DMS 273 treated with DMSO at 0.1 percent for 48 hours (cell line): ENCODE measurements around the gene TRAP1.
A peak's percentile ranks its signal among the peaks of the same experiment; 100 is the strongest.

Source experiments
- DNase-seq: peaks from one replicate; lab custom pipeline; 2025; lab: John Stamatoyannopoulos, UW

The TRAP1 gene

GRCh38 chr16:3713587-3714242 is 3.6 kb downstream of the TRAP1 start:
- DNase-seq: no peak

GRCh38 chr16:3712861-3713372 is 4.4 kb downstream of the TRAP1 start:
- no peak for DNase-seq

- DNase-seq: no peak
Measured at GRCh38 chr16:3706253-3707012, 10.9 kb downstream of the TRAP1 start.

- DNase-seq: no peak
Measured at GRCh38 chr16:3702082-3702481, 15.2 kb downstream of the TRAP1 start.

- DNase-seq: no peak
Measured at GRCh38 chr16:3701531-3701930, 15.8 kb downstream of the TRAP1 start.

GRCh38 chr16:3698941-3699340 is 18.4 kb downstream of the TRAP1 start:
- no peak for DNase-seq

- DNase-seq: no peak
Measured at GRCh38 chr16:3696425-3697218, 20.7 kb downstream of the TRAP1 start.

- DNase-seq: no peak
Measured at GRCh38 chr16:3695610-3696369, 21.5 kb downstream of the TRAP1 start.

- DNase-seq: no peak
Measured at GRCh38 chr16:3694051-3694450, 23.3 kb downstream of the TRAP1 start.

- DNase-seq: no peak
Measured at GRCh38 chr16:3691761-3692160, 25.6 kb downstream of the TRAP1 start.

- DNase-seq: no peak
Measured at GRCh38 chr16:3690980-3691720, 26.2 kb downstream of the TRAP1 start.

GRCh38 chr16:3690470-3690928 is 26.8 kb downstream of the TRAP1 start:
- DNase-seq: peak; percentile 69

- DNase-seq: no peak
Measured at GRCh38 chr16:3689731-3690130, 27.6 kb downstream of the TRAP1 start.

GRCh38 chr16:3687792-3688191 is 29.5 kb downstream of the TRAP1 start:
- DNase-seq: no peak

- DNase-seq: no peak
Measured at GRCh38 chr16:3687021-3687420, 30.3 kb downstream of the TRAP1 start.

- DNase-seq: no peak
Measured at GRCh38 chr16:3681206-3681605, 36.1 kb downstream of the TRAP1 start.

- DNase-seq: no peak
Measured at GRCh38 chr16:3677994-3678393, 39.3 kb downstream of the TRAP1 start.

GRCh38 chr16:3675601-3676130 is 41.7 kb downstream of the TRAP1 start:
- DNase-seq: no peak

GRCh38 chr16:3674513-3675295 is 42.6 kb downstream of the TRAP1 start:
- DNase-seq: no peak
